Measurements from ENCODE around the gene MACROD2. TPM values are rescaled to one million over a fixed set of nuclear protein-coding genes. Genes with fewer than 3 reads are reported as not detected.

MACROD2 gene
- total RNA-seq, 2 donors from 2014 or later, result 8.0 to 19.4 TPM

DNA sequence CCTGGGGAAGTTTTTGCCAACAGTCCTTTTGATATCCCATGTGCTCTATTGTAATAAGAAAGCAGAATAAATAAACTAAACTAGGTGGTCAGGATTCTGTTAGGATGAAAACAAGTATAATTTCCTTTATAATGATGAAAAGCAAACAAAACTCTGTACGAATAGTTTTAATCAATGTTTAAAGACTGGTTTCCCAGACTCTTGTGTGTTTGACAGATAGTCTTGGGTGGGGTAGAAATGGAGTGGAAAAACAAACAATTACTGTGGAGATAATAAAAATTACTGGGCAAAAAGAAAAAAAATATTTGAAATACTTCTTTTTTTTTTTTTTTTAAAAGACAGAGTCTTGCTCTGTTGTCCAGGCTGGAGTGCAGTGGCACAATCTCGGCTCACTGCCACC is 494.2 kb downstream of the MACROD2 start:
- no peak for DNase-seq (ENCODE audit: low spot score)
- no peak overlapping the region for H3K27ac ChIP-seq
- H3K27me3 ChIP-seq (replicated peaks; ENCODE audit: insufficient read depth), result no peaks in the 10 kb centered on the region
- no peak overlapping the region for H3K4me3 ChIP-seq
- intact Hi-C loops (cut with DNase I), result no loop called here
- H3K9me3 ChIP-seq, result no peaks in the 10 kb centered on the region
- H3K4me1 ChIP-seq (replicated peaks), result no peaks in the 10 kb centered on the region
- no peaks in the 10 kb centered on the region for H3K36me3 ChIP-seq
- 37% methylated on average over 2 of the region's 2 CpGs for WGBS
- TF ChIP-seq POLR2A (IDR thresholded peaks at IDR 0.05) (no peak), POLR2AphosphoS5 (IDR thresholded peaks at IDR 0.05) (no peak)
- TF ChIP-seq, protein P1, sequence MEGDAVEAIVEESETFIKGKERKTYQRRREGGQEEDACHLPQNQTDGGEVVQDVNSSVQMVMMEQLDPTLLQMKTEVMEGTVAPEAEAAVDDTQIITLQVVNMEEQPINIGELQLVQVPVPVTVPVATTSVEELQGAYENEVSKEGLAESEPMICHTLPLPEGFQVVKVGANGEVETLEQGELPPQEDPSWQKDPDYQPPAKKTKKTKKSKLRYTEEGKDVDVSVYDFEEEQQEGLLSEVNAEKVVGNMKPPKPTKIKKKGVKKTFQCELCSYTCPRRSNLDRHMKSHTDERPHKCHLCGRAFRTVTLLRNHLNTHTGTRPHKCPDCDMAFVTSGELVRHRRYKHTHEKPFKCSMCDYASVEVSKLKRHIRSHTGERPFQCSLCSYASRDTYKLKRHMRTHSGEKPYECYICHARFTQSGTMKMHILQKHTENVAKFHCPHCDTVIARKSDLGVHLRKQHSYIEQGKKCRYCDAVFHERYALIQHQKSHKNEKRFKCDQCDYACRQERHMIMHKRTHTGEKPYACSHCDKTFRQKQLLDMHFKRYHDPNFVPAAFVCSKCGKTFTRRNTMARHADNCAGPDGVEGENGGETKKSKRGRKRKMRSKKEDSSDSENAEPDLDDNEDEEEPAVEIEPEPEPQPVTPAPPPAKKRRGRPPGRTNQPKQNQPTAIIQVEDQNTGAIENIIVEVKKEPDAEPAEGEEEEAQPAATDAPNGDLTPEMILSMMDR (IDR thresholded peaks at IDR 0.05), result no peak

DNA sequence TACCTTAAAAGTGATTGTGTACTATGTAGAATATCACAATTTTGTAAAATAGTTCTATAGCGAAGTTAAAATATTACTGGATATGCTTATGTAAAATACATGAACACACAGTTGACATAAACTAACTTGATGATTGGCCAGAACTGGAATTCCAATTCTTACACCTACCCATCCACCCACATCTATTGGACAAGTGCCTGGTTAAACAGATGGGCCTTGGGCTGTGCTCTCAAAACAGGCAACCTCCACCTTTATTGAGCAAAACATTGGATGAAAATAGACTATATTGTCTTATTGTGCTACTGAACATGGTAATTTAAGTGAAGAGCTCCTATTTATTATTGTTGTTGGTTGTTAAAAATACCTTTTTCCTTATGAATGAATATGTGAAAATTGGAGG is 496.1 kb downstream of the MACROD2 start:
- 98% methylated on average over 1 of the region's 1 CpG for WGBS
- TF ChIP-seq POLR2A (IDR thresholded peaks at IDR 0.05) (no peak), POLR2AphosphoS5 (IDR thresholded peaks at IDR 0.05) (no peak)
- TF ChIP-seq, protein P1 (IDR thresholded peaks at IDR 0.05), result no peak
- Histone ChIP-seq H3K4me1 (replicated peaks) (no peaks in the 10 kb centered on the region), H3K36me3 (no peaks in the 10 kb centered on the region), H3K27ac (no peak overlapping the region), H3K9me3 (no peaks in the 10 kb centered on the region), H3K27me3 (replicated peaks; ENCODE audit: insufficient read depth) (no peaks in the 10 kb centered on the region), H3K4me3 (no peak overlapping the region)
- DNase-seq (ENCODE audit: low spot score), result no peak
- intact Hi-C loops (cut with DNase I), result no loop called here

DNA sequence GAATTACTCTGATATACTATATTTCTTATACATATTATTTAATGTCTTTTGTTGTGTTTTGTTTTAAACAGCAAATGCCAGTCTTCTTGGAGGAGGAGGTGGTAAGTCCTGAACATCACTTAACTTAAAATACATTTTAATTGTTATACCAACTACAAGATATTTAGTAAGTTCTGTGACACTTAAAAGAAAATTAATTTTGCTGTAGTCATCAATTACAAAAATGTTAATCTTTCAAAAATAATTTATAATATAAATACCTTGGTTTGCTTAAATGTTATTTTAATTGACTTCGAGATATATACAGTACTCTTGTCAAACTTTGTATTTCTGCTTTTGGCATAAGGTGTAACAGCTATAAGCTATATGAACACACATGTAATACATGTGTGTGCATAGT is 498.1 kb downstream of the MACROD2 start:
- DNase-seq (ENCODE audit: low spot score), result no peak
- Histone ChIP-seq H3K36me3 (no peaks in the 10 kb centered on the region), H3K9me3 (no peaks in the 10 kb centered on the region), H3K27ac (no peak overlapping the region), H3K27me3 (replicated peaks; ENCODE audit: insufficient read depth) (no peaks in the 10 kb centered on the region), H3K4me1 (replicated peaks) (no peaks in the 10 kb centered on the region), H3K4me3 (no peak overlapping the region)
- 90% methylated on average over 1 of the region's 1 CpG for WGBS
- intact Hi-C loops (cut with DNase I), result no loop called here
- TF ChIP-seq POLR2A (IDR thresholded peaks at IDR 0.05) (no peak), POLR2AphosphoS5 (IDR thresholded peaks at IDR 0.05) (no peak)
- TF ChIP-seq, protein P1 (IDR thresholded peaks at IDR 0.05), result no peak

DNA sequence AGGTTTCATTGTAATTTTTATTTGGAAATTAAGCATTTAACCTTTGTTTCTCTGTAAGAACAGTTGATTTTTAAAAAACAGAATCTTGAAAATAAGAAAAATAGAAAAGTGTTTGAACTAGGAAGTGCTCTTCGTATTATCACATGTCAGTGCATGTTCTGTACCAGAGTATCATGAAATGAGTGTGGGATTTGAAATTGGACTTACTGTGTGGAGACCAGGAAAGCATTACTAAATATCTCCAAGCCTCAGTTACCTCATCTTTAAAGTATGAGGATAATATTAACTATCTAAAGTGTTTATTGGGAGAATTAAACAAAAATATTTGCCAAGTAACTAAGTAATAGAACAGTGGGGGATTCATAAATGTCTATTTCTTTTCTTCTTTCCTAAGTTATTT is 499.0 kb downstream of the MACROD2 start:
- no peaks in the 10 kb centered on the region for H3K9me3 ChIP-seq
- H3K36me3 ChIP-seq, result no peaks in the 10 kb centered on the region
- WGBS, result 83% methylated on average over 1 of the region's 1 CpG
- H3K27ac ChIP-seq, result no peak overlapping the region
- no peak overlapping the region for H3K4me3 ChIP-seq
- no peak for DNase-seq (ENCODE audit: low spot score)
- intact Hi-C loops (cut with DNase I), result no loop called here
- no peaks in the 10 kb centered on the region for H3K4me1 ChIP-seq (replicated peaks)
- no peaks in the 10 kb centered on the region for H3K27me3 ChIP-seq (replicated peaks; ENCODE audit: insufficient read depth)
- TF ChIP-seq, protein P1 (IDR thresholded peaks at IDR 0.05), result no peak
- no peak for TF ChIP-seq POLR2AphosphoS5 (IDR thresholded peaks at IDR 0.05)
- no peak for TF ChIP-seq POLR2A (IDR thresholded peaks at IDR 0.05)

DNA sequence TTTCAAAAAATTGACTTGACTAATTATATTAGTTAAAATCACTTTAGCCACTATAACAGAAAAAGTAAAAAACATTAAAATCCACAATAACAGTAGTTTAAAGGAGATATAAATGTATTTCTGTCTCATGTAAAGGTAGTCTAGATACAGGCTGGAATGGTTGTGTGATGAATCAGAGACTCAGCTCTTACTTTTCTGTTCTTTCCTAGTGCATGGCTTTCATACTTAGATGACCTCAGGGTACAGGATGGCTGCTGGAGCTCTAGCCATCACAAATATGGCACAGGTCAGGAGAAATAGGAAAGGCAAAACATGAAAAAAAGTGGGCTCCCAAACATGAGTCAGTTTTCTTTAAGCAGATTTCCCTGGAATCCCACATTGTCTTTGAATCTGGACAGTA is 499.8 kb downstream of the MACROD2 start:
- intact Hi-C loops (cut with DNase I), result no loop called here
- H3K27me3 ChIP-seq (replicated peaks; ENCODE audit: insufficient read depth), result no peaks in the 10 kb centered on the region
- no peak overlapping the region for H3K4me3 ChIP-seq
- H3K9me3 ChIP-seq, result no peaks in the 10 kb centered on the region
- TF ChIP-seq POLR2A (IDR thresholded peaks at IDR 0.05) (no peak), POLR2AphosphoS5 (IDR thresholded peaks at IDR 0.05) (no peak)
- TF ChIP-seq, protein P1 (IDR thresholded peaks at IDR 0.05), result no peak
- DNase-seq (ENCODE audit: low spot score), result no peak
- H3K27ac ChIP-seq, result no peak overlapping the region
- H3K36me3 ChIP-seq, result no peaks in the 10 kb centered on the region
- H3K4me1 ChIP-seq (replicated peaks), result no peaks in the 10 kb centered on the region
